ENCODE results near the gene CWC27.

The CWC27 gene

GRCh38 chr5:65014769-65015168 is 246.0 kb downstream of the CWC27 start:
- Mint-ChIP-seq H3K27me3 (ENCODE audit: low read depth, poor library complexity) (no peaks in the 10 kb centered on the region), H3K27ac (peak overlapping the region; percentile 49), H3K4me1 (peaks cover 25% of the 10 kb centered on the region), H3K36me3 (ENCODE audit: low read depth) (no peaks in the 10 kb centered on the region), H3K4me3 (no peak overlapping the region), H3K9me3 (no peaks in the 10 kb centered on the region)
- DNase-seq = no peak
- no peak for TF ChIP-seq CTCF (IDR thresholded peaks at IDR 0.05)

GRCh38 chr5:65015767-65016166 is 247.0 kb downstream of the CWC27 start:
- H3K27ac Mint-ChIP-seq = peak overlapping the region; percentile 58
- no peaks in the 10 kb centered on the region for H3K27me3 Mint-ChIP-seq (ENCODE audit: low read depth, poor library complexity)
- TF ChIP-seq CTCF (IDR thresholded peaks at IDR 0.05) = no peak
- no peak for DNase-seq
- H3K4me3 Mint-ChIP-seq = no peak overlapping the region
- no peaks in the 10 kb centered on the region for H3K36me3 Mint-ChIP-seq (ENCODE audit: low read depth)
- H3K4me1 Mint-ChIP-seq = peaks cover 25% of the 10 kb centered on the region
- H3K9me3 Mint-ChIP-seq = no peaks in the 10 kb centered on the region

- H3K9me3 Mint-ChIP-seq = no peaks in the 10 kb centered on the region
- no peaks in the 10 kb centered on the region for H3K36me3 Mint-ChIP-seq (ENCODE audit: low read depth)
- H3K27ac Mint-ChIP-seq = no peak overlapping the region
These were observed 248.9 kb downstream of the CWC27 start for GRCh38 chr5:65017636-65018035.

GRCh38 chr5:65018763-65019162 is 250.0 kb downstream of the CWC27 start:
- peaks cover 19% of the 10 kb centered on the region for H3K4me1 Mint-ChIP-seq
- TF ChIP-seq CTCF (IDR thresholded peaks at IDR 0.05) = no peak
- DNase-seq = no peak
- no peak overlapping the region for H3K27ac Mint-ChIP-seq
- H3K27me3 Mint-ChIP-seq (ENCODE audit: low read depth, poor library complexity) = no peaks in the 10 kb centered on the region
- H3K9me3 Mint-ChIP-seq = no peaks in the 10 kb centered on the region
- H3K4me3 Mint-ChIP-seq = no peak overlapping the region
- H3K36me3 Mint-ChIP-seq (ENCODE audit: low read depth) = no peaks in the 10 kb centered on the region

More at GRCh38 chr5:65017636-65018035, 248.9 kb downstream of the CWC27 start:
- no peak for DNase-seq
- no peak for TF ChIP-seq CTCF (IDR thresholded peaks at IDR 0.05)
- Mint-ChIP-seq H3K4me1 (peaks cover 25% of the 10 kb centered on the region), H3K4me3 (no peak overlapping the region), H3K27me3 (ENCODE audit: low read depth, poor library complexity) (no peaks in the 10 kb centered on the region)

- Mint-ChIP-seq H3K9me3 (no peaks in the 10 kb centered on the region), H3K27ac (no peak overlapping the region), H3K36me3 (ENCODE audit: low read depth) (no peaks in the 10 kb centered on the region), H3K4me3 (no peak overlapping the region), H3K27me3 (ENCODE audit: low read depth, poor library complexity) (no peaks in the 10 kb centered on the region), H3K4me1 (peaks cover 7% of the 10 kb centered on the region)
- no peak for TF ChIP-seq CTCF (IDR thresholded peaks at IDR 0.05)
- no peak for DNase-seq
These were observed 251.8 kb downstream of the CWC27 start for GRCh38 chr5:65020492-65020891.

GRCh38 chr5:65021527-65022226 is 252.9 kb downstream of the CWC27 start:
- no peak for DNase-seq
- Mint-ChIP-seq H3K27me3 (ENCODE audit: low read depth, poor library complexity) (no peaks in the 10 kb centered on the region), H3K4me1 (peaks cover 1% of the 10 kb centered on the region), H3K9me3 (no peaks in the 10 kb centered on the region), H3K27ac (no peak overlapping the region), H3K4me3 (no peak overlapping the region), H3K36me3 (ENCODE audit: low read depth) (no peaks in the 10 kb centered on the region)
- TF ChIP-seq CTCF (IDR thresholded peaks at IDR 0.05) = no peak
